OCI-LY7 (cell line): ENCODE data around the gene ZNF136. TPM values are rescaled to one million over a fixed set of nuclear protein-coding genes. Genes with fewer than 3 reads are reported as not detected.

ENCODE experiments used
- BruUV-seq: library from RNA; stranded (reverse); fragments of 400-500 nt; replicated peaks from 2 replicates; lab custom pipeline; 2021; lab: Mats Ljungman, UMichigan
- CTCF ChIA-PET: fragments of 300-600 bp; sonication (Branson Sonifier 250); formaldehyde crosslinking; loops from one replicate; lab custom pipeline; 2022; ENCODE audit warnings: antibody characterized with exemption; ENCODE audit not compliant: unreplicated experiment; lab: Charles Lee
- POLR2A ChIA-PET: fragments of 300-600 bp; sonication (Branson Sonifier 250); formaldehyde crosslinking; loops from one replicate; lab custom pipeline; 2022; ENCODE audit warnings: antibody characterized with exemption; lab: Charles Lee
- DNase-seq: peaks from one replicate; pipeline ENCODE4 v3.0.0-alpha.2; 2015; ENCODE audit warnings: low spot score
- H2AFZ ChIP-seq: fragments of 200-600 bp; sonication (generic), shearing (Covaris generic); 2 replicates; pipeline ENCODE4 v1.6.1; 2014; ENCODE audit warnings: mild to moderate bottlenecking, antibody characterized with exemption, low read length, moderate library complexity
- H3K27ac ChIP-seq: fragments of 200-600 bp; sonication (generic); 2 replicates; pipeline ENCODE4 v1.5.1; 2014; ENCODE audit warnings: mixed run types, low read depth, mild to moderate bottlenecking, moderate library complexity, low read length, inconsistent platforms; ENCODE audit not compliant: poor library complexity, severe bottlenecking
- H3K36me3 ChIP-seq: fragments of 200-600 bp; sonication (generic); 2 replicates; pipeline ENCODE4 v1.6.1; 2014; ENCODE audit warnings: mild to moderate bottlenecking, antibody characterized with exemption, low read length, moderate library complexity, mixed read lengths; ENCODE audit not compliant: insufficient read depth
- H3K4me1 ChIP-seq: fragments of 200-600 bp; sonication (generic); 2 replicates; pipeline ENCODE4 v1.5.1; 2014; ENCODE audit warnings: mild to moderate bottlenecking, low read length; ENCODE audit not compliant: insufficient read depth, poor library complexity, severe bottlenecking
- H3K4me2 ChIP-seq: fragments of 200-600 bp; sonication (generic); 2 replicates; pipeline ENCODE4 v1.6.1; 2014; ENCODE audit warnings: mild to moderate bottlenecking, low read length
- H3K4me3 ChIP-seq: fragments of 200-600 bp; sonication (generic); 2 replicates; pipeline ENCODE4 v1.5.1; 2014; ENCODE audit warnings: mild to moderate bottlenecking, low read depth, low read length; ENCODE audit not compliant: poor library complexity, severe bottlenecking
- H3K79me2 ChIP-seq: fragments of 200-600 bp; sonication (generic); 2 replicates; pipeline ENCODE4 v1.6.1; 2016; ENCODE audit warnings: low read depth, mild to moderate bottlenecking, low read length, moderate library complexity, mixed read lengths; ENCODE audit not compliant: insufficient read depth
- H3K9me2 ChIP-seq: fragments of 200-600 bp; sonication (generic); 2 replicates; pipeline ENCODE4 v1.6.1; 2016; ENCODE audit warnings: mild to moderate bottlenecking, low read length, mixed read lengths; ENCODE audit not compliant: insufficient read depth
- H3K9me3 ChIP-seq: fragments of 200-600 bp; sonication (generic); 2 replicates; pipeline ENCODE4 v1.6.1; 2014; ENCODE audit warnings: mild to moderate bottlenecking, mixed run types, low read length, mixed read lengths
- H4K20me1 ChIP-seq: fragments of 200-600 bp; sonication (generic); 2 replicates; pipeline ENCODE4 v1.6.1; 2014; ENCODE audit warnings: mild to moderate bottlenecking, antibody characterized with exemption, low read length, moderate library complexity, mixed read lengths; ENCODE audit not compliant: insufficient read depth
- CTCF ChIP-seq: fragments of 200-600 bp; sonication (generic); conservative IDR thresholded peaks from 2 replicates; pipeline ENCODE4 v1.5.1; 2014; ENCODE audit warnings: mild to moderate bottlenecking, antibody characterized with exemption, low read length, moderate library complexity, mixed read lengths
- EZH2phosphoT487 ChIP-seq: fragments of 200-600 bp; sonication (generic); IDR thresholded peaks from 2 replicates; pipeline ENCODE4 v1.6.1; 2018; ENCODE audit warnings: low read depth, borderline replicate concordance, mild to moderate bottlenecking, mixed run types, antibody characterized with exemption, low read length, moderate library complexity, mixed read lengths
- intact Hi-C: fragments of 100-400 bp; cut with micrococcal nuclease; formaldehyde crosslinking; loops from one replicate; pipeline ENCODE4 v1.10.0; 2022; ENCODE audit not compliant: unreplicated experiment
- total RNA-seq, 2 experiments: library from RNA; depleted of rRNA in 1 of 2; stranded (reverse); fragments of >200 nt in 1 of 2; shearing (Covaris generic) in 1 of 2; gene quantifications; 2 replicates each; pipeline ENCODE4 v1.2.3, GENCODE V29; 2014 to 2022

The ZNF136 gene
- total RNA-seq, 2 experiments from 2014 or later = 12.5 to 12.7 TPM

- no peak for TF ChIP-seq CTCF
- no peak for TF ChIP-seq EZH2phosphoT487
- CTCF ChIA-PET = no interaction called here
These were observed 68.1 kb downstream of the ZNF136 start for GRCh38 chr19:12230751-12231733.

GRCh38 chr19:12232961-12233360, 70.1 kb downstream of the ZNF136 start:
- TF ChIP-seq EZH2phosphoT487 = no peak
- no peak for TF ChIP-seq CTCF
- POLR2A ChIA-PET = interaction anchor here (0.7 kb wide), 1 partner anchor 605 kb away, joined by 4 read pairs; no protein-coding TSS in a partner anchor
- Histone ChIP-seq H3K4me3 (no peak overlapping the region), H3K27ac (no peak overlapping the region), H3K4me2 (no peak overlapping the region), H3K9me2 (no peaks in the 10 kb centered on the region), H3K4me1 (no peaks in the 10 kb centered on the region), H3K36me3 (no peaks in the 10 kb centered on the region; the same call in 1 of the 2 replicates), H2AFZ (no peak overlapping the region), H3K9me3 (no peaks in the 10 kb centered on the region), H3K79me2 (no peaks in the 10 kb centered on the region), H4K20me1 (no peaks in the 10 kb centered on the region)
- no TSS peak for BruUV-seq
- CTCF ChIA-PET = no interaction called here
- DNase-seq = no peak
- intact Hi-C loops = no loop called here

More at GRCh38 chr19:12230751-12231733, 68.1 kb downstream of the ZNF136 start:
- intact Hi-C loops = no loop called here
- H3K4me1 ChIP-seq = no peaks in the 10 kb centered on the region
- BruUV-seq = no TSS peak
- no peaks in the 10 kb centered on the region for H3K36me3 ChIP-seq
- H2AFZ ChIP-seq = no peak overlapping the region
- no peak overlapping the region for H3K4me3 ChIP-seq
- H3K27ac ChIP-seq = no peak overlapping the region
- no peaks in the 10 kb centered on the region for H4K20me1 ChIP-seq
- no peaks in the 10 kb centered on the region for H3K79me2 ChIP-seq
- POLR2A ChIA-PET = no interaction called here
- no peak for DNase-seq
- H3K9me3 ChIP-seq = no peaks in the 10 kb centered on the region
- no peak overlapping the region for H3K4me2 ChIP-seq
- no peaks in the 10 kb centered on the region for H3K9me2 ChIP-seq
